Measurements from ENCODE around the gene NINL. TPM values are rescaled to one million over a fixed set of nuclear protein-coding genes. Genes with fewer than 3 reads are reported as not detected.
A peak's percentile ranks its signal among the peaks of the same experiment; 100 is the strongest.

Gene NINL
- total RNA-seq, 6 donors from 2014 or later, result 10.2 to 47.1 (median 20.3) TPM

DNA sequence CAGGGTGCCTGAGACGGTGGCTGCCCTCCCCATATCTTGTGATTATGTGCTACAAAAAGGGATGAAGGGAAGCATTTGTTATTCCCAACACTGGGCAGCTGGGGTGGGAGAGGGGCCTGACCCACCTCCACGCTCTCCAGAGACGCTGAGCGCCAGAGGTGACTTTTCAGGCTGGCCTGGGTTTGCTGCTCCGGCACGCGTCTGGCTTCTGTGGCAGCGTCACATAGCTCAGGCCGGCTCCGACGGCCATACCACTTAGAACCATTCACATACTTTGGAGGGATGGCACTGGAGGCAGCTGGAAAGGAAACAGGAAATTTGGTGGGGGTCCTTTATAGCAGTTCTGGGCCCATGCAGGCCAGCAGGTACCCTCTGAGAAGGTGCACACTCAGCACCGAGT, 72.6 kb downstream of the NINL start:
- peak in 1 of 2 donors; percentile 52 for DNase-seq
- ATAC-seq (ENCODE audit: low FRiP score in 2 of 2), result no peak
- peaks cover 0 to 34% (median 21%) of the 10 kb centered on the region in 4 donors for H3K36me3 ChIP-seq

DNA sequence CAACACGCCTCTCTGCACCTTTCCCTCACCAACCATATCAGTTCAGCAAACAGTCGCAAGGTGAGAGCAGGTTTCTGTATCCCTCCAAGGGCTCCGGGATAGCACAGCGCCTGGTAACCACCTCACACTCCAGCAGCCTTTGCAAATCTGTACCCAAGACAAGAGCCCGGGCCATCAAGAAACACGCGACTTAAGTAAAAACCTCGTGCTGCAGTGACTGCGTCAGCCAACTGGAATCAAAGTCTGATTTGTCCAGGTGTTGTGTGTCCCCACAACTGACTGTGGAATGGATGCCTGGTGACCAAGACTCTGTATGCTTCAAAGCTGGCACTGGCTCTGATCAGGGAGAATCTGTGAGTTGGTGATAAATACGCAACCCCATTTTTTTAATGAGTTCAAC, 74.1 kb downstream of the NINL start:
- no peak for ATAC-seq (ENCODE audit: low FRiP score in 2 of 2)
- no peak for DNase-seq
- H3K9me3 ChIP-seq, result peaks cover 13 to 26% (median 19%) of the 10 kb centered on the region in 4 donors
- peaks cover 0 to 30% (median 17%) of the 10 kb centered on the region in 4 donors for H3K36me3 ChIP-seq
- H3K4me3 ChIP-seq, result no peak overlapping the region
- no peaks in the 10 kb centered on the region for H3K27me3 ChIP-seq
- TF ChIP-seq POLR2AphosphoS5 (IDR thresholded peaks at IDR 0.05) (no peak), EP300 (IDR thresholded peaks at IDR 0.05) (no peak), CTCF (IDR thresholded peaks at IDR 0.05) (no peak), POLR2A (IDR thresholded peaks at IDR 0.05) (no peak)
- 92 to 100% methylated on average over 7 to 10 of the region's 10 CpGs for WGBS, 2 donors
- H3K4me1 ChIP-seq, result no peaks in the 10 kb centered on the region
- H3K27ac ChIP-seq, result no peak overlapping the region

More for the DNA sequence above, 72.6 kb downstream of the NINL start:
- H3K27me3 ChIP-seq, result no peaks in the 10 kb centered on the region
- H3K27ac ChIP-seq, result no peak overlapping the region
- TF ChIP-seq POLR2AphosphoS5 (IDR thresholded peaks at IDR 0.05) (no peak), CTCF (IDR thresholded peaks at IDR 0.05) (no peak), POLR2A (IDR thresholded peaks at IDR 0.05) (no peak), EP300 (IDR thresholded peaks at IDR 0.05) (no peak)
- H3K4me1 ChIP-seq, result no peaks in the 10 kb centered on the region
- peaks cover 13 to 26% (median 19%) of the 10 kb centered on the region in 4 donors for H3K9me3 ChIP-seq
- H3K4me3 ChIP-seq, result no peak overlapping the region
- WGBS, 2 donors, result 96 to 98% methylated on average over 12 of the region's 12 CpGs

DNA sequence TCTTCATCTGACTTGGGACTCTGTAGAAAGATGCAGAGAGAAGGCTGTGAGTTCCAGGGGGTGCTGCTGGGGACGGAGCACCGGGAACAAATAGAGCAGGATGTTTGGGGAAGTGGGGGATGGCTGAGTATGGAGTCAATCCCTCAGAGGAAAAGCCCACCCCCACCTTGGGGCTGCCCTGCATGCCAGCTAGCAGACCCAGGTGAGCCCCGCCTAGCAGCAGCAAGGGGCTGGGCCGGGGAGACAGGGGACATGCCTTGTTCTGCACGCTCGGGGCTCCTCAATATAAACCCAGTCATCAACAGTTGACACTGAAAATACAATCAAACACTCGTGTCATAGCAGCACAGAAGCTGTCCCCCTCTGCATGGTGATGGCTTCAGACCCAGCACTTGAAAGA, 74.6 kb downstream of the NINL start:
- Histone ChIP-seq H3K4me1 (no peaks in the 10 kb centered on the region), H3K27me3 (no peaks in the 10 kb centered on the region), H3K27ac (no peak overlapping the region), H3K4me3 (no peak overlapping the region), H3K9me3 (peaks cover 13 to 22% (median 19%) of the 10 kb centered on the region in 4 donors), H3K36me3 (peaks cover 0 to 30% (median 17%) of the 10 kb centered on the region in 4 donors)
- DNase-seq (peak in 1 of 2 donors; percentile 33), ATAC-seq (ENCODE audit: low FRiP score in 2 of 2) (no peak)
- TF ChIP-seq CTCF (IDR thresholded peaks at IDR 0.05), result no peak
- TF ChIP-seq POLR2AphosphoS5 (IDR thresholded peaks at IDR 0.05), result no peak
- no peak for TF ChIP-seq EP300 (IDR thresholded peaks at IDR 0.05)
- TF ChIP-seq POLR2A (IDR thresholded peaks at IDR 0.05), result no peak
- 89 to 91% methylated on average over 7 of the region's 7 CpGs for WGBS, 2 donors

GRCh38 chr20:25510202-25510601, 75.1 kb downstream of the NINL start:
- WGBS, 2 donors, result 93 to 100% methylated on average over 1 to 8 of the region's 8 CpGs
- ATAC-seq (ENCODE audit: low FRiP score in 2 of 2), result no peak
- peak in 1 of 2 donors; percentile 38 for DNase-seq
- H3K27me3 ChIP-seq, result no peaks in the 10 kb centered on the region
- no peak overlapping the region for H3K4me3 ChIP-seq
- no peak overlapping the region for H3K27ac ChIP-seq
- peaks cover 0 to 30% (median 17%) of the 10 kb centered on the region in 4 donors for H3K36me3 ChIP-seq
- no peaks in the 10 kb centered on the region for H3K4me1 ChIP-seq
- peaks cover 9 to 17% (median 15%) of the 10 kb centered on the region in 4 donors for H3K9me3 ChIP-seq
- no peak for TF ChIP-seq POLR2A (IDR thresholded peaks at IDR 0.05)
- no peak for TF ChIP-seq CTCF (IDR thresholded peaks at IDR 0.05)
- TF ChIP-seq EP300 (IDR thresholded peaks at IDR 0.05), result no peak
- no peak for TF ChIP-seq POLR2AphosphoS5 (IDR thresholded peaks at IDR 0.05)

DNA sequence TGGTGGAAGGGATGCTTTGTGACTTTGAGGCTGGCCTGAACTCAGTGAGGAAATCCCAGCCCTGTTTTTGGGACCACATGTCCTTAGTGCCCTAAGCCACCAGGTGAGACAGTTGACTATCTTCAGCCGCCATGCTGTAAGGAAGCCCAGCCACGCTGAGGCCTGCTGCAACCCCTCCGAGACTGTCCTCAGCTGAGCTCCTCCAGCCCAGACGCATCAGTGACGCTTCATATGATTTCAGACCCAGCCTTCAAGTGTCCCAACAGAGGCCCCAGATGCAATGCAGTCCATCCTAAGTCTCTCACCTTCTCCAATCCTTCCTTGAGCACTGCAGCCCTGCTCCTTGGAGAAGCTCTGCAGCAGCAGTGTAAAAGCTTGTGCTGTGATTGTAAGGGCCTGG, 76.2 kb downstream of the NINL start:
- Histone ChIP-seq H3K36me3 (peaks cover 0 to 26% (median 17%) of the 10 kb centered on the region in 4 donors), H3K9me3 (peaks cover 1 to 5% (median 3%) of the 10 kb centered on the region in 4 donors), H3K27ac (no peak overlapping the region), H3K4me3 (no peak overlapping the region), H3K27me3 (no peaks in the 10 kb centered on the region), H3K4me1 (no peaks in the 10 kb centered on the region)
- DNase-seq (no peak), ATAC-seq (ENCODE audit: low FRiP score in 2 of 2) (no peak)
- TF ChIP-seq POLR2AphosphoS5 (IDR thresholded peaks at IDR 0.05) (no peak), POLR2A (IDR thresholded peaks at IDR 0.05) (no peak), CTCF (IDR thresholded peaks at IDR 0.05) (no peak), EP300 (IDR thresholded peaks at IDR 0.05) (no peak)
- 90 to 96% methylated on average over 4 to 5 of the region's 5 CpGs for WGBS, 2 donors

Data from upper lobe of left lung (tissue), 6 donors.